ENCODE measurements around the gene KLF4.

DNA sequence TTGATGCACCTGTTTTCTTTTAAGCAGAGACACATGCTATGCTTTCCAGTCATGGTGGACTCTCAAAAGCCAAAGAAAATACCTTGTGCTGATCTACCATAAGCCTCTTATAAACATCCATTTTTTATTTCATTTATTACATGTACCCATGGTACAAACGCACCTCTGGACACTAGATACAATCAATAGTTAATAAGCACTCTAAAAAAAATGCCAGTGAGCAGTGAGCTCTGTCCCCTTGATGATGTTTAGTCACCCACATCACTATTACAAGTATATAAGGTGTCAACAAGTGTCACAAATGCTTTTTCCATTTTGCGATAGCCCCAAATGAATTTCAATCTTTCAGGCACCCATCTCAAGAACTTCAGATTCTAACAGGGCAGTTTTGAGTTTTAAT lies 5.9 kb downstream of the KLF4 start:
- TF ChIP-seq, protein P1, sequence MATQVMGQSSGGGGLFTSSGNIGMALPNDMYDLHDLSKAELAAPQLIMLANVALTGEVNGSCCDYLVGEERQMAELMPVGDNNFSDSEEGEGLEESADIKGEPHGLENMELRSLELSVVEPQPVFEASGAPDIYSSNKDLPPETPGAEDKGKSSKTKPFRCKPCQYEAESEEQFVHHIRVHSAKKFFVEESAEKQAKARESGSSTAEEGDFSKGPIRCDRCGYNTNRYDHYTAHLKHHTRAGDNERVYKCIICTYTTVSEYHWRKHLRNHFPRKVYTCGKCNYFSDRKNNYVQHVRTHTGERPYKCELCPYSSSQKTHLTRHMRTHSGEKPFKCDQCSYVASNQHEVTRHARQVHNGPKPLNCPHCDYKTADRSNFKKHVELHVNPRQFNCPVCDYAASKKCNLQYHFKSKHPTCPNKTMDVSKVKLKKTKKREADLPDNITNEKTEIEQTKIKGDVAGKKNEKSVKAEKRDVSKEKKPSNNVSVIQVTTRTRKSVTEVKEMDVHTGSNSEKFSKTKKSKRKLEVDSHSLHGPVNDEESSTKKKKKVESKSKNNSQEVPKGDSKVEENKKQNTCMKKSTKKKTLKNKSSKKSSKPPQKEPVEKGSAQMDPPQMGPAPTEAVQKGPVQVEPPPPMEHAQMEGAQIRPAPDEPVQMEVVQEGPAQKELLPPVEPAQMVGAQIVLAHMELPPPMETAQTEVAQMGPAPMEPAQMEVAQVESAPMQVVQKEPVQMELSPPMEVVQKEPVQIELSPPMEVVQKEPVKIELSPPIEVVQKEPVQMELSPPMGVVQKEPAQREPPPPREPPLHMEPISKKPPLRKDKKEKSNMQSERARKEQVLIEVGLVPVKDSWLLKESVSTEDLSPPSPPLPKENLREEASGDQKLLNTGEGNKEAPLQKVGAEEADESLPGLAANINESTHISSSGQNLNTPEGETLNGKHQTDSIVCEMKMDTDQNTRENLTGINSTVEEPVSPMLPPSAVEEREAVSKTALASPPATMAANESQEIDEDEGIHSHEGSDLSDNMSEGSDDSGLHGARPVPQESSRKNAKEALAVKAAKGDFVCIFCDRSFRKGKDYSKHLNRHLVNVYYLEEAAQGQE (IDR thresholded peaks at IDR 0.05; ENCODE audit: insufficient read depth in 1 of 2, low read depth in 2 of 2, low read length in 2 of 2): no peak
- TF ChIP-seq POLR2AphosphoS5 (IDR thresholded peaks at IDR 0.05; ENCODE audit: low read depth, low read length) (no peak), SIN3A (IDR thresholded peaks at IDR 0.05; ENCODE audit: borderline replicate concordance, insufficient read depth, low read length) (no peak)

All from PFSK-1 (cell line).